SH-SY5Y (cell line): ENCODE measurements around the gene TEX36.

Experiments
- GATA2 ChIP-seq: IDR thresholded peaks from 2 replicates; pipeline ENCODE4 v1.6.1; 2011; ENCODE audit warnings: mild to moderate bottlenecking, low read depth, low read length
- GATA3 ChIP-seq: IDR thresholded peaks from 2 replicates; pipeline ENCODE4 v1.6.1; 2011; ENCODE audit warnings: low read depth, mild to moderate bottlenecking, low read length, moderate library complexity

GRCh38 chr10:125661941-125662515 lies 20.9 kb downstream of the TEX36 start:
- TF ChIP-seq GATA2, result no peak
- no peak for TF ChIP-seq GATA3
